ENCODE data around the gene RAB32.

GRCh38 chr6:146587459-146587858 is 43.8 kb downstream of the RAB32 start:
- no peak for TF ChIP-seq CTCF (IDR thresholded peaks at IDR 0.05 in 4 of 5, conservative IDR thresholded peaks at IDR 0.05 in 1 of 5)
- no peak for TF ChIP-seq POLR2A (IDR thresholded peaks at IDR 0.05)
